Measurements from ENCODE around the gene DGKQ.

The DGKQ gene

GRCh38 chr4:965048-965765 is 8.2 kb downstream of the DGKQ start:
- no peaks in the 10 kb centered on the region for H3K9me3 Mint-ChIP-seq (ENCODE audit: low read depth)
- H3K27ac Mint-ChIP-seq, result no peak overlapping the region
- no peaks in the 10 kb centered on the region for H3K4me1 Mint-ChIP-seq (ENCODE audit: low read depth)
- no peak overlapping the region for H3K4me3 Mint-ChIP-seq
- H3K27me3 Mint-ChIP-seq, result no peaks in the 10 kb centered on the region
- H3K36me3 Mint-ChIP-seq, result no peaks in the 10 kb centered on the region

GRCh38 chr4:964346-965025 is 8.9 kb downstream of the DGKQ start:
- no peaks in the 10 kb centered on the region for H3K4me1 Mint-ChIP-seq (ENCODE audit: low read depth)
- no peaks in the 10 kb centered on the region for H3K36me3 Mint-ChIP-seq
- H3K27ac Mint-ChIP-seq, result no peak overlapping the region
- H3K27me3 Mint-ChIP-seq, result no peaks in the 10 kb centered on the region
- no peaks in the 10 kb centered on the region for H3K9me3 Mint-ChIP-seq (ENCODE audit: low read depth)
- H3K4me3 Mint-ChIP-seq, result no peak overlapping the region

GRCh38 chr4:963276-964225 is 9.8 kb downstream of the DGKQ start:
- Mint-ChIP-seq H3K27me3 (no peaks in the 10 kb centered on the region), H3K4me3 (no peak overlapping the region), H3K27ac (no peak overlapping the region), H3K9me3 (ENCODE audit: low read depth) (no peaks in the 10 kb centered on the region), H3K36me3 (no peaks in the 10 kb centered on the region), H3K4me1 (ENCODE audit: low read depth) (no peaks in the 10 kb centered on the region)

GRCh38 chr4:962231-963208 is 10.8 kb downstream of the DGKQ start:
- H3K4me3 Mint-ChIP-seq, result no peak overlapping the region
- no peaks in the 10 kb centered on the region for H3K4me1 Mint-ChIP-seq (ENCODE audit: low read depth)
- no peak overlapping the region for H3K27ac Mint-ChIP-seq
- no peaks in the 10 kb centered on the region for H3K9me3 Mint-ChIP-seq (ENCODE audit: low read depth)
- H3K27me3 Mint-ChIP-seq, result no peaks in the 10 kb centered on the region
- H3K36me3 Mint-ChIP-seq, result no peaks in the 10 kb centered on the region

- H3K4me3 Mint-ChIP-seq, result no peak overlapping the region
- no peak overlapping the region for H3K27ac Mint-ChIP-seq
- no peaks in the 10 kb centered on the region for H3K27me3 Mint-ChIP-seq
- no peaks in the 10 kb centered on the region for H3K9me3 Mint-ChIP-seq (ENCODE audit: low read depth)
- H3K36me3 Mint-ChIP-seq, result no peaks in the 10 kb centered on the region
- no peaks in the 10 kb centered on the region for H3K4me1 Mint-ChIP-seq (ENCODE audit: low read depth)
Observed at GRCh38 chr4:961351-962230, 11.8 kb downstream of the DGKQ start.

- Mint-ChIP-seq H3K4me3 (no peak overlapping the region), H3K4me1 (ENCODE audit: low read depth) (no peaks in the 10 kb centered on the region), H3K36me3 (no peaks in the 10 kb centered on the region), H3K27me3 (no peaks in the 10 kb centered on the region), H3K9me3 (ENCODE audit: low read depth) (no peaks in the 10 kb centered on the region), H3K27ac (no peak overlapping the region)
Observed at GRCh38 chr4:960636-961350, 12.6 kb downstream of the DGKQ start.

GRCh38 chr4:960140-960635 is 13.2 kb downstream of the DGKQ start:
- no peak overlapping the region for H3K4me3 Mint-ChIP-seq
- H3K4me1 Mint-ChIP-seq (ENCODE audit: low read depth), result no peaks in the 10 kb centered on the region
- no peaks in the 10 kb centered on the region for H3K27me3 Mint-ChIP-seq
- no peaks in the 10 kb centered on the region for H3K9me3 Mint-ChIP-seq (ENCODE audit: low read depth)
- no peaks in the 10 kb centered on the region for H3K36me3 Mint-ChIP-seq
- H3K27ac Mint-ChIP-seq, result no peak overlapping the region

- H3K27ac Mint-ChIP-seq, result no peak overlapping the region
- H3K9me3 Mint-ChIP-seq (ENCODE audit: low read depth), result no peaks in the 10 kb centered on the region
- H3K4me3 Mint-ChIP-seq, result no peak overlapping the region
- H3K27me3 Mint-ChIP-seq, result no peaks in the 10 kb centered on the region
- no peaks in the 10 kb centered on the region for H3K4me1 Mint-ChIP-seq (ENCODE audit: low read depth)
- H3K36me3 Mint-ChIP-seq, result peaks cover 2% of the 10 kb centered on the region
Observed at GRCh38 chr4:959338-960139, 13.8 kb downstream of the DGKQ start.

GRCh38 chr4:958696-959337 is 14.6 kb downstream of the DGKQ start:
- Mint-ChIP-seq H3K9me3 (ENCODE audit: low read depth) (no peaks in the 10 kb centered on the region), H3K4me1 (ENCODE audit: low read depth) (no peaks in the 10 kb centered on the region), H3K27me3 (no peaks in the 10 kb centered on the region), H3K27ac (no peak overlapping the region), H3K36me3 (peaks cover 2% of the 10 kb centered on the region), H3K4me3 (no peak overlapping the region)

- H3K9me3 Mint-ChIP-seq (ENCODE audit: low read depth), result no peaks in the 10 kb centered on the region
- no peak overlapping the region for H3K4me3 Mint-ChIP-seq
- no peak overlapping the region for H3K27ac Mint-ChIP-seq
- peaks cover 2% of the 10 kb centered on the region for H3K36me3 Mint-ChIP-seq
- H3K27me3 Mint-ChIP-seq, result no peaks in the 10 kb centered on the region
- H3K4me1 Mint-ChIP-seq (ENCODE audit: low read depth), result no peaks in the 10 kb centered on the region
Observed at GRCh38 chr4:958314-958665, 15.1 kb downstream of the DGKQ start.

GRCh38 chr4:957581-958313 is 15.6 kb downstream of the DGKQ start:
- Mint-ChIP-seq H3K9me3 (ENCODE audit: low read depth) (no peaks in the 10 kb centered on the region), H3K4me3 (no peak overlapping the region), H3K4me1 (ENCODE audit: low read depth) (no peaks in the 10 kb centered on the region), H3K36me3 (peaks cover 2% of the 10 kb centered on the region), H3K27ac (no peak overlapping the region), H3K27me3 (no peaks in the 10 kb centered on the region)

GRCh38 chr4:957231-957580 is 16.2 kb downstream of the DGKQ start:
- Mint-ChIP-seq H3K36me3 (peaks cover 2% of the 10 kb centered on the region), H3K27ac (no peak overlapping the region), H3K27me3 (no peaks in the 10 kb centered on the region), H3K4me1 (ENCODE audit: low read depth) (no peaks in the 10 kb centered on the region), H3K4me3 (no peak overlapping the region), H3K9me3 (ENCODE audit: low read depth) (no peaks in the 10 kb centered on the region)
